ENCODE results near the gene GNAO1.

Gene GNAO1

DNA sequence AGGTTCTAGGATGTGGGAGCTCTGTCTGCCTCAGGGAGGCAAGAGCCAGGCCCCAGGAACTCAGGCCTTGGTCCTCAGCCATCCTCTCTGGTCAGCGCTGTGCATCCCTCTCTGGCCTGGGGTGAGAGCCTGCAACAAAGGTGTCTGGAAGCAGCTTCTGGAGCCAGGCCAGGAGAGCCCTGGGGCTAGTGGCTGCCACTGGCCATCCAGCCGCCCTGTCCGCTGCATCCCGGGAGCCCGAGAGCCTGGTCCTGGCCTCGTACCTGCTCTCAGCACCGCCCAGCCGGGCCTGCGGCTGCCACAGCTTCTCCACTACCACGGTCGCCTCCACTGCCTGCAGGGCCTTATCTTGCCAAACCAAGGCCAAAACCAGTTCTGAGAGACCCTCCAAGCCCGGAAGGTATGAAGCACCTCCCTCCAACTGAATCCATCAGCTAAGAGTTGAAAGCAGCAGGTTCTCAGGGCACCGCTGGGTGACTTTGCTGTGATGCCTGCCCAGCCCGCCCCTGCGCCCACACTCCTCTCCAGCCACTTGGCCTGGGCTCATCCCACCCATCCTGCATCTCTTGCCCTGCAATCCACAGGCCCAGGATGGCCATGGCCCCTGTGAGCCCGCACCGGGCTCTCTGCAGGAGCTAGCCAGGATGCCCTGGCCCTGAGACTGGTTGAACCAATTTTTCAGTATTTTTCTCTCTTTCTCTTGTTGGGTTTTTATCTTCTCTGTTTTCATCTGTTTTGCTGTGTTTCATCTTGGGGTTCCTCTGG is 148.3 kb downstream of the GNAO1 start:
- no peak for DNase-seq (ENCODE audit: low read depth)

GRCh38 chr16:56340416-56340815 is 149.1 kb downstream of the GNAO1 start:
- H3K4me3 ChIP-seq (ENCODE audit: low read depth, low read length) = no peak overlapping the region
- no peak for DNase-seq (ENCODE audit: low read depth)

More for the DNA sequence above, 148.3 kb downstream of the GNAO1 start:
- H3K4me3 ChIP-seq (ENCODE audit: low read depth, low read length) = no peak overlapping the region

GRCh38 chr16:56340864-56341365 is 149.6 kb downstream of the GNAO1 start:
- H3K4me3 ChIP-seq (ENCODE audit: low read depth, low read length) = no peak overlapping the region
- DNase-seq (ENCODE audit: low read depth) = no peak

- no peak for DNase-seq (ENCODE audit: low read depth)
- no peak overlapping the region for H3K4me3 ChIP-seq (ENCODE audit: low read depth, low read length)
Observed at GRCh38 chr16:56341656-56342399, 150.5 kb downstream of the GNAO1 start.

- no peak for DNase-seq (ENCODE audit: low read depth)
- H3K4me3 ChIP-seq (ENCODE audit: low read depth, low read length) = no peak overlapping the region
Observed at GRCh38 chr16:56343661-56344517, 152.6 kb downstream of the GNAO1 start.

GRCh38 chr16:56344518-56345405 is 153.5 kb downstream of the GNAO1 start:
- no peak overlapping the region for H3K4me3 ChIP-seq (ENCODE audit: low read depth, low read length)
- DNase-seq (ENCODE audit: low read depth) = no peak

DNA sequence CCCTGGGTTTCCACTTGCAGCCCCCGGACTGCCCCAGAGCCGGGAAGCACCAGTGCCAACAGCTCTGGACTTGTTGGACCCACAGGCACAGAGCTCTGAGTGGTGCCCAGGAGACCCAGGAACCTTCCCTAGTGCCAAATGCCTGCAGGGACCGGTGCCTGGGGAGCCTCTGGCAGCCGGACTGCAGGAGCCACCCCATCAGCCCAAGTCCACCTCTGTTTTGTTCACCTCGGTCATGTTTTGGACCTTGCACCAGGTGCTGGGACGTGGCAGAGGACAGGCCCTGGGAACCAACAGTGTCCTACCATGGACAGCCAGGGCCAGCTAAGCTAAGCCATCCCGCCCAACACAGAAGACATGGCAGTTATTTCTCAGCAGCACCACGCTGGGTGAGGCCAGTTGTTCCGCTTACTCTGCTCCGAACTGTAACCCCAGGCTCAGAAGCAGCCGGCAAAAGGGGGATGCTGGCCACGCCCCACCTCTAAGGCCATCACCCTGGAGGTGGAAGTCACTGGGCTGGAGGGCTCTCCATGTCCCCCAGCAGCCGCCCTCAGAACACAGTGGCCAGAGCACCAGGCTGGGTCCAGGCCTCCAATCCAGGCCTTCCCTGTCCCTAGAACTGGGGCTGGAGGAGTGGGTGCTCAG is 154.2 kb downstream of the GNAO1 start:
- DNase-seq (ENCODE audit: low read depth) = no peak
- no peak overlapping the region for H3K4me3 ChIP-seq (ENCODE audit: low read depth, low read length)

GRCh38 chr16:56346131-56346890 is 155.0 kb downstream of the GNAO1 start:
- H3K4me3 ChIP-seq (ENCODE audit: low read depth, low read length) = no peak overlapping the region
- DNase-seq (ENCODE audit: low read depth) = no peak

DNA sequence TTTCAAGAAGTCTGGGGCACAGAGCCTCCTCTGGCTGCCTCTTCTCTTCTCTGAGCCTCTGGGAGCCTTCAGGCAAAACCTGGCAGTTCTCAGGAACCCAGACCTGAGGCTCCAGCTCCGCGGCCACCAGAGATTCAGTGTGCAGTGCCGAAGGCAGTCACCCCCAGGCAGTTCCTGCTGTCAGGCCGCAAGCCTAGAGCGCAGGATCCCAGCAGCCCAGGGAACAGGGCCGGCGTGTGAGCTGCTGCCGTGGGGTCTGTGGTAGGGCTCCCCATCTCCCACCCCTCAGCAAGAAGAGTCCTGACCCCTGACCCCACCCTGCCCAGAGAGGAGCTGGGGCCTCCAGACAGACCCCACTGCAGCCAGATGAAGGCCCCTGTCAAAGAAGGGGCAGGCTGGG is 155.9 kb downstream of the GNAO1 start:
- DNase-seq (ENCODE audit: low read depth) = no peak

DNA sequence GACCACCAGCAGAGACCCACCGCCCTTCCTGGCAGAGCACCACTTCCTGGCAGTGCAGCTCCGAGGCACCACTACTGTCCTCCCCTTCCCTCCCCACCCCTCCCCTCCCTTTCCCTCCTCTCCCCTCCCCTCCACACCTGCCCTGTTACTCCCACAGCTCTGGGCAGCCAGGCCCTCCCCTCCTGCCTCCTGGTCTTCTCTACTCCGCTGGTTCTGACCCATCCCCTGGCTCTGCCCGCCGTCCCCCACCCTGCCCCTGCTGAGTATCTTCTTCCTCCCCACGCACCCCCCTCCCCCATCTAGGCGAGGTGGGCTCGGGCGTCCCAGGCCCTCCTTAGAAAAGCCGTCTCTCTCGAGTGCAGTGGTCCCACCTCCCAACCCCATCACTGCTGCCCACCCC is 156.4 kb downstream of the GNAO1 start:
- H3K4me3 ChIP-seq (ENCODE audit: low read depth, low read length) = no peak overlapping the region
- no peak for DNase-seq (ENCODE audit: low read depth)

More for the DNA sequence above, 155.9 kb downstream of the GNAO1 start:
- H3K4me3 ChIP-seq (ENCODE audit: low read depth, low read length) = no peak overlapping the region

- DNase-seq (ENCODE audit: low read depth) = no peak
- no peak overlapping the region for H3K4me3 ChIP-seq (ENCODE audit: low read depth, low read length)
Observed at GRCh38 chr16:56348168-56349085, 157.1 kb downstream of the GNAO1 start.

- no peak overlapping the region for H3K4me3 ChIP-seq (ENCODE audit: low read depth, low read length)
- DNase-seq (ENCODE audit: low read depth) = no peak
Observed at GRCh38 chr16:56349086-56349415, 157.8 kb downstream of the GNAO1 start.

DNA sequence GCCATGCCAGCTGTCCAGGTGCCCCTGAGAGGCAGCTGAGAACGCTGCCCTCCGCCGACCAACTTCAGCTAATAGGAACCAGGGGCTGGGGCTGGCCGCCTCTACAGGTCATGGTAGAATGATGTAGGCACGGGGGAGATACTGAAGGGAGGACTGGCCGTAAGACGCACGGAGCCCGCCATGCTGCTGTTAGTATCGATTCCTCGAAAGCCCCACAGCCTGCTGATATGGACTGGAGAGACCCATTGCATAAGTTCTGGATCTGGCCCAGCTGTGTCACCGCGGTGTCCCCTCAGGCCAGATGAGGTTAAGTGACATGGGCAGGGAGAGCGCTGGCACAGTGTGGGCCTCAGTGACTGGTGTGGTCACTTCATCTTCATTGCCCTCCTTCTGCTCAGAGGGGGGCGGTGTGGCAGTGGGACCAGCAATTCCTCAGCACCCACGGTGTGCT is 158.4 kb downstream of the GNAO1 start:
- no peak for DNase-seq (ENCODE audit: low read depth)
- no peak overlapping the region for H3K4me3 ChIP-seq (ENCODE audit: low read depth, low read length)

DNA sequence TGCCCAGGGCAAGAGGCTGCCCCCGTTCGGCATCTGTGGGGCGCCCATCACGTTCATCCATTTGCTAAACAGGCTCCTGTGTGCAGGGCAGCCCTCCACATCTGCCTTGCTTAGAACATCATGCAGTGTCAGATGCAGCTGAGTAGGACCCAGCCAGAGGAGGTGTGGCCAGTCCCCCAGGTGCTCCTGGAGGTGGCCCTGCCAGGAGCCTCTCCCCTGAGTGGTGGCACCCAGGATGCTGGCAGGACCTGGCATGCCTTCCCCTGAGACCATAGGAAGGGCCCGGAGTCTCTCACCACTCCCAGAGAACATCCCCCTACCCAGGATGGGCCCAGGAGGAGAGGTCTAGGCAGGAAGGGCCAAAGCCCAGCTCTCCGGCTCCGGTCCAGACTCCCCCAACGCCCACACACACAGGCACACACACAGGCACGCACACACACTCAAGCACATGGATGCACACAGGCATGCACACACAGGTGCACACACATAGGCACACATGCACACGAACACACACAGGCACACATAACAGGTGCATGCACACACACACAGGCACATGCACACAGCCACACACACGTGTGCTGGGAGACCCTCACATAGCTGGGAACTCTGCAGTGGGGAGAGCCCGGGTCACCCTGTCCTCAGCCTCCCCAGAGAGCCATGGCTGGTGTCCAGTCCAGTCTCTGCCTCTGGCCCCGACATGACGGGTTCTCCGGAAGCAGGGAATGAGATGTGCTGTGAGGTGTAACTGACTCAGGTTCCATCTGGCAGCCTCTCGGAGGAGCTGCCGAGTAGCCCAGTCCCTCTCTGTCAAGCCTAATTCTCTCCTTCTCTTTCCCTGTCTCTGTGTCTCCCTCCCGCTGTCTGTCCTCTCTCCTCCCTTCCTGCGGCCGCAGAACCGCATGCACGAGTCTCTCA is 159.5 kb downstream of the GNAO1 start:
- H3K4me3 ChIP-seq (ENCODE audit: low read depth, low read length) = no peak overlapping the region
- no peak for DNase-seq (ENCODE audit: low read depth)

DNA sequence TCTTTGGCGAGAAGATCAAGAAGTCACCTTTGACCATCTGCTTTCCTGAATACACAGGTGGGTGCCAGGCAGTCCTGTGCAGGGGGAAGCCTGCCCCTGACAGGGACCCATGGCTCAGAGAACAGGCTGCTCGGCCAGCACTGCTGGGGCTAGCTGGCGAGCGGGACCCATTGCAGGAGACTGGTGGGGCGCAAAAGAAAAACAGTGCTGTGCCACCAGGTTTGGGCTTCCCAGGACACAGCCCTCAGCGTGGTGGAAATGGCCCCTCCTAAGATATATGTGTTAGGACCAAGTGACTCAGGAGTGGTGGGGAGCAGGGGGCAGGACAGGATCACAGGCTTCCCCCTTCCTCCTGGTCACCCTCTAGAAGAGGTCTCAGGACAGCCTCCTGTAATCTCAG is 160.2 kb downstream of the GNAO1 start:
- no peak overlapping the region for H3K4me3 ChIP-seq (ENCODE audit: low read depth, low read length)
- DNase-seq (ENCODE audit: low read depth) = no peak

All from skeletal muscle cell (primary cell).